ENCODE measurements around the gene PRRC2B.

Gene PRRC2B

GRCh38 chr9:131474711-131475110, 80.8 kb downstream of the PRRC2B start:
- Histone ChIP-seq H3K9me3 (ENCODE audit: control insufficient read depth in 5 of 5, low read length in 5 of 5) (no peaks in the 10 kb centered on the region), H3K27ac (ENCODE audit: low read depth, low read length) (no peak overlapping the region), H3K36me3 (ENCODE audit: control insufficient read depth in 5 of 5, insufficient read depth in 5 of 5, low read length in 5 of 5) (peaks cover 16 to 94% (median 93%) of the 10 kb centered on the region in 5 donors), H3K4me1 (ENCODE audit: control insufficient read depth in 5 of 5, insufficient read depth in 5 of 5, low read length in 5 of 5) (peaks cover 0 to 8% (median 0%) of the 10 kb centered on the region in 5 donors), H3K4me3 (ENCODE audit: low read depth in 1 of 5, low read length in 5 of 5) (no peak overlapping the region), H3K9ac (ENCODE audit: low read length in 5 of 5) (no peak overlapping the region), H3K27me3 (ENCODE audit: control insufficient read depth in 5 of 5, insufficient read depth in 4 of 5, low read length in 5 of 5) (no peaks in the 10 kb centered on the region)

DNA sequence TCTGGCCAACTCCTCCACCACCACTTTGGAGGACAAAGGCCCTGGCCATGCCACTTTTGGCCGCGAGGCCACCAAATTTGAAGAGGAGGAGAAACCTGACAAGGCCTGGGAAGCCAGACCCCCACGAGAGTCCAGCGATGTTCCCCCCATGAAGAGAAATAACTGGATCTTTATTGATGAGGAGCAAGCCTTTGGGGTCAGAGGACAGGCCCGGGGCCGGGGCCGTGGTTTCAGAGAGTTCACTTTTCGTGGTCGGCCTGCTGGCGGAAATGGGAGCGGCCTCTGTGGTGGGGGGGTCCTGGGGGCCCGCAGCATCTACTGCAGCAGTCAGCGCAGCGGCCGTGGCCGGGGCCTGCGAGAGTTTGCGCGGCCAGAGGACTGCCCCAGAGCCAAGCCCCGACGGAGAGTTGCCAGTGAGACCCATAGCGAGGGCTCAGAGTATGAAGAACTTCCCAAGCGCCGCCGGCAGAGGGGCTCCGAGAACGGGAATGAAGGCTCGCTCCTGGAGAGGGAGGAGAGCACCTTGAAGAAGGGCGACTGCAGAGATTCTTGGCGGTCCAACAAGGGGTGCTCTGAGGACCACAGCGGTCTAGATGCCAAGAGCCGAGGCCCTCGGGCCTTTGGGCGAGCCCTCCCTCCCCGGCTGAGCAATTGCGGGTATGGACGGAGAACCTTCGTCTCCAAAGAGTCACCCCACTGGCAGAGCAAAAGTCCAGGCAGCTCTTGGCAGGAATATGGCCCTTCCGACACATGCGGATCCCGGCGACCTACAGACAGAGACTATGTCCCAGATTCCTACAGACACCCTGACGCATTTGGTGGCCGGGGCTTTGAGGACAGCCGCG, 81.4 kb downstream of the PRRC2B start:
- Histone ChIP-seq H3K36me3 (ENCODE audit: control insufficient read depth in 5 of 5, insufficient read depth in 5 of 5, low read length in 5 of 5) (peaks cover 16 to 94% (median 93%) of the 10 kb centered on the region in 5 donors), H3K9ac (ENCODE audit: low read length in 5 of 5) (no peak overlapping the region), H3K27ac (ENCODE audit: low read depth, low read length) (no peak overlapping the region), H3K27me3 (ENCODE audit: control insufficient read depth in 5 of 5, insufficient read depth in 4 of 5, low read length in 5 of 5) (no peaks in the 10 kb centered on the region), H3K4me3 (ENCODE audit: low read depth in 1 of 5, low read length in 5 of 5) (no peak overlapping the region), H3K4me1 (ENCODE audit: control insufficient read depth in 5 of 5, insufficient read depth in 5 of 5, low read length in 5 of 5) (peaks cover 0 to 8% (median 0%) of the 10 kb centered on the region in 5 donors), H3K9me3 (ENCODE audit: control insufficient read depth in 5 of 5, low read length in 5 of 5) (no peaks in the 10 kb centered on the region)

GRCh38 chr9:131475956-131476776, 82.3 kb downstream of the PRRC2B start:
- Histone ChIP-seq H3K4me1 (ENCODE audit: control insufficient read depth in 5 of 5, insufficient read depth in 5 of 5, low read length in 5 of 5) (peaks cover 0 to 8% (median 0%) of the 10 kb centered on the region in 5 donors), H3K27ac (ENCODE audit: low read depth, low read length) (no peak overlapping the region), H3K36me3 (ENCODE audit: control insufficient read depth in 5 of 5, insufficient read depth in 5 of 5, low read length in 5 of 5) (peaks cover 13 to 91% (median 87%) of the 10 kb centered on the region in 5 donors), H3K9me3 (ENCODE audit: control insufficient read depth in 5 of 5, low read length in 5 of 5) (no peaks in the 10 kb centered on the region), H3K9ac (ENCODE audit: low read length in 5 of 5) (no peak overlapping the region), H3K4me3 (ENCODE audit: low read depth in 1 of 5, low read length in 5 of 5) (no peak overlapping the region), H3K27me3 (ENCODE audit: control insufficient read depth in 5 of 5, insufficient read depth in 4 of 5, low read length in 5 of 5) (no peaks in the 10 kb centered on the region)

GRCh38 chr9:131476777-131477345, 83.0 kb downstream of the PRRC2B start:
- Histone ChIP-seq H3K4me1 (ENCODE audit: control insufficient read depth in 5 of 5, insufficient read depth in 5 of 5, low read length in 5 of 5) (peaks cover 0 to 8% (median 0%) of the 10 kb centered on the region in 5 donors), H3K27ac (ENCODE audit: low read depth, low read length) (no peak overlapping the region), H3K36me3 (ENCODE audit: control insufficient read depth in 5 of 5, insufficient read depth in 5 of 5, low read length in 5 of 5) (peaks cover 6 to 91% (median 85%) of the 10 kb centered on the region in 5 donors), H3K27me3 (ENCODE audit: control insufficient read depth in 5 of 5, insufficient read depth in 4 of 5, low read length in 5 of 5) (no peaks in the 10 kb centered on the region), H3K9me3 (ENCODE audit: control insufficient read depth in 5 of 5, low read length in 5 of 5) (no peaks in the 10 kb centered on the region), H3K4me3 (ENCODE audit: low read depth in 1 of 5, low read length in 5 of 5) (no peak overlapping the region), H3K9ac (ENCODE audit: low read length in 5 of 5) (no peak overlapping the region)

DNA sequence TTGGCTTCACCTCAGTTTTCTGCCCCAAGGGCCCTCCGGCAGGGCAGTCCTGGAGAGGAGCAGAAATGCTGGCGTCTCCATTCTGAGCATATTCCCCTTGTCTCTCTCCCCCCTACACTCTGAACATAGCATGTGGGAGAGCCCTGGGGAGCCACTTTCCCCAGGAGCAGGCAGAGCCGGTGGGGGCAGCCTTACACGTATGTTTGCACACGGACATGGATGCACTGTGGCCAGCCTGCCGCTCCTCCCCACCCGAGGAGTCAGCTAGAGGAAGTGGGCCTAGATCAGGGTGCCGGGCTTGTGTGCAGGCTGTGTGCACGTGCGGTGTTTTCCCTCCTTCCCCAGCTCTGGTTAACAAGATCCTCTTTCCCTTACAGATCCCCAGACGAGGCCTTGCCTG, 83.5 kb downstream of the PRRC2B start:
- H3K27ac ChIP-seq (ENCODE audit: low read depth, low read length): no peak overlapping the region
- no peaks in the 10 kb centered on the region for H3K27me3 ChIP-seq (ENCODE audit: control insufficient read depth in 5 of 5, insufficient read depth in 4 of 5, low read length in 5 of 5)
- no peaks in the 10 kb centered on the region for H3K9me3 ChIP-seq (ENCODE audit: control insufficient read depth in 5 of 5, low read length in 5 of 5)
- peaks cover 4 to 94% (median 87%) of the 10 kb centered on the region in 5 donors for H3K36me3 ChIP-seq (ENCODE audit: control insufficient read depth in 5 of 5, insufficient read depth in 5 of 5, low read length in 5 of 5)
- peaks cover 0 to 8% (median 0%) of the 10 kb centered on the region in 5 donors for H3K4me1 ChIP-seq (ENCODE audit: control insufficient read depth in 5 of 5, insufficient read depth in 5 of 5, low read length in 5 of 5)
- no peak overlapping the region for H3K9ac ChIP-seq (ENCODE audit: low read length in 5 of 5)
- no peak overlapping the region for H3K4me3 ChIP-seq (ENCODE audit: low read depth in 1 of 5, low read length in 5 of 5)

DNA sequence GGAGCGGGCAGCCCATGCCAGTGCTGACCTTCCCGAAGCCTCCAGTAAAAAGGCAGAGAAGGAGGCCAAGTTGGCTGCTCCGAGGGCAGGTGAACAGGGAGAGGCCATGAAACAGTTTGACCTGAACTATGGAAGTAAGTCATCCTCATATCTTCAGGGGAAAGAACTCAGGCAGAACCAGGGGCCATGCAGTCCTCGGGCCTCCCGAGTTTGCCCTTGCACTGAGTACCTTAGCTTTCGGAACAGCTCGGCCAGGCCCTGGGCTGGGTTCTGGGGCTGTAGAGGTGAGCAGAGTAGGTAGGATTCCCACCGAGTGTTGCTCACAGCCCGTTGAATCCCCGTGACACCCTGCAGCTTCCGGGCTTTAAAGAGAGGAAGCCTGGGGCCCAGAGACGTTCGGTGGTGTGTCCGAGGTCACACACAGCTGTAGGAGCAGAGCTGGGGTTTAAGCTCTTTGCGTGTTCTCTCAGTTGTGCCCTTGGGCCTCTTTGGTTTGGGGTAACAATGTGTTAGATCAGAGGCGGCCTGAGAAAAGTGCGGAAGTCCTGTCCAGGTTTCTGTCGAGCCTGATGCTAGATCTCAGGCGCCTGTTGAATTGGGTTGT, 84.0 kb downstream of the PRRC2B start:
- Histone ChIP-seq H3K4me1 (ENCODE audit: control insufficient read depth in 5 of 5, insufficient read depth in 5 of 5, low read length in 5 of 5) (peaks cover 0 to 10% (median 0%) of the 10 kb centered on the region in 5 donors), H3K36me3 (ENCODE audit: control insufficient read depth in 5 of 5, insufficient read depth in 5 of 5, low read length in 5 of 5) (peaks cover 4 to 96% (median 89%) of the 10 kb centered on the region in 5 donors), H3K27me3 (ENCODE audit: control insufficient read depth in 5 of 5, insufficient read depth in 4 of 5, low read length in 5 of 5) (no peaks in the 10 kb centered on the region), H3K27ac (ENCODE audit: low read depth, low read length) (no peak overlapping the region), H3K9ac (ENCODE audit: low read length in 5 of 5) (no peak overlapping the region), H3K9me3 (ENCODE audit: control insufficient read depth in 5 of 5, low read length in 5 of 5) (no peaks in the 10 kb centered on the region), H3K4me3 (ENCODE audit: low read depth in 1 of 5, low read length in 5 of 5) (no peak overlapping the region)

DNA sequence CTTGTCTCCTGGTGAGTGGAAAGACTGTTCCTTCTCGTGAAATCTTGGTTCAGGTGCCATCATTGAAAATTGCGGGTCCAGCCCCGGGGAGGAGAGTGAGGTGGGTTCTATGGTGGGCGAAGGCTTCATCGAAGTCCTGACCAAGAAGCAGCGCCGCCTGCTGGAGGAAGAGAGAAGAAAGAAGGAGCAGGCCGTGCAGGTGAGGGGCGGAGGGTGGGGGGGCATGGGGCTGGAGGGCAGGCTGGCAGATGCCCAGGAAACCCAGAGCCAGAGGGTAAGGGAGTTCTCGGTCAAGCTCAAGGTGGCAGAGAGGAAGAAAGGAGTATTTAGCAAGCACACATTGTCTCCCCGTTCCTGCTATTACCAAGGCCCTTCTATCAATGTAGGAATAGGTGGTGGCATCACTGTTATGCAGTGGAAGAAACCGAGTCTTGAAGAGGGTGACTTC, 84.6 kb downstream of the PRRC2B start:
- Histone ChIP-seq H3K9me3 (ENCODE audit: control insufficient read depth in 5 of 5, low read length in 5 of 5) (no peaks in the 10 kb centered on the region), H3K4me3 (ENCODE audit: low read depth in 1 of 5, low read length in 5 of 5) (no peak overlapping the region), H3K9ac (ENCODE audit: low read length in 5 of 5) (no peak overlapping the region), H3K27me3 (ENCODE audit: control insufficient read depth in 5 of 5, insufficient read depth in 4 of 5, low read length in 5 of 5) (no peaks in the 10 kb centered on the region), H3K27ac (ENCODE audit: low read depth, low read length) (no peak overlapping the region), H3K4me1 (ENCODE audit: control insufficient read depth in 5 of 5, insufficient read depth in 5 of 5, low read length in 5 of 5) (peaks cover 0 to 11% (median 0%) of the 10 kb centered on the region in 5 donors), H3K36me3 (ENCODE audit: control insufficient read depth in 5 of 5, insufficient read depth in 5 of 5, low read length in 5 of 5) (peaks cover 4 to 96% (median 89%) of the 10 kb centered on the region in 5 donors)

GRCh38 chr9:131478911-131479310, 85.0 kb downstream of the PRRC2B start:
- H3K27me3 ChIP-seq (ENCODE audit: control insufficient read depth in 5 of 5, insufficient read depth in 4 of 5, low read length in 5 of 5): no peaks in the 10 kb centered on the region
- H3K4me3 ChIP-seq (ENCODE audit: low read depth in 1 of 5, low read length in 5 of 5): no peak overlapping the region
- H3K27ac ChIP-seq (ENCODE audit: low read depth, low read length): no peak overlapping the region
- H3K9me3 ChIP-seq (ENCODE audit: control insufficient read depth in 5 of 5, low read length in 5 of 5): no peaks in the 10 kb centered on the region
- H3K9ac ChIP-seq (ENCODE audit: low read length in 5 of 5): no peak overlapping the region
- H3K36me3 ChIP-seq (ENCODE audit: control insufficient read depth in 5 of 5, insufficient read depth in 5 of 5, low read length in 5 of 5): peaks cover 4 to 96% (median 89%) of the 10 kb centered on the region in 5 donors
- H3K4me1 ChIP-seq (ENCODE audit: control insufficient read depth in 5 of 5, insufficient read depth in 5 of 5, low read length in 5 of 5): peaks cover 0 to 6% (median 0%) of the 10 kb centered on the region in 5 donors

GRCh38 chr9:131480258-131480657, 86.4 kb downstream of the PRRC2B start:
- H3K9ac ChIP-seq (ENCODE audit: low read length in 5 of 5): no peak overlapping the region
- peaks cover 4 to 96% (median 89%) of the 10 kb centered on the region in 5 donors for H3K36me3 ChIP-seq (ENCODE audit: control insufficient read depth in 5 of 5, insufficient read depth in 5 of 5, low read length in 5 of 5)
- no peaks in the 10 kb centered on the region for H3K27me3 ChIP-seq (ENCODE audit: control insufficient read depth in 5 of 5, insufficient read depth in 4 of 5, low read length in 5 of 5)
- peaks cover 0 to 4% (median 0%) of the 10 kb centered on the region in 5 donors for H3K4me1 ChIP-seq (ENCODE audit: control insufficient read depth in 5 of 5, insufficient read depth in 5 of 5, low read length in 5 of 5)
- H3K9me3 ChIP-seq (ENCODE audit: control insufficient read depth in 5 of 5, low read length in 5 of 5): no peaks in the 10 kb centered on the region
- H3K27ac ChIP-seq (ENCODE audit: low read depth, low read length): no peak overlapping the region
- no peak overlapping the region for H3K4me3 ChIP-seq (ENCODE audit: low read depth in 1 of 5, low read length in 5 of 5)

Measured in subcutaneous abdominal adipose tissue (tissue), 5 donors.